ENCODE measurements around the gene CECR2.

CECR2 gene

GRCh38 chr22:17523925-17524324 is 154.7 kb downstream of the CECR2 start:
- H3K27me3 ChIP-seq (ENCODE audit: insufficient read depth, poor library complexity, severe bottlenecking): no peaks in the 10 kb centered on the region
- H3K4me1 ChIP-seq (ENCODE audit: insufficient read depth, poor library complexity, severe bottlenecking): no peaks in the 10 kb centered on the region
- no peaks in the 10 kb centered on the region for H3K9me3 ChIP-seq (ENCODE audit: severe bottlenecking)
- H3K36me3 ChIP-seq (ENCODE audit: low read depth): no peaks in the 10 kb centered on the region
- TF ChIP-seq CTCF (IDR thresholded peaks at IDR 0.05; ENCODE audit: poor library complexity, severe bottlenecking): no peak
- no peak overlapping the region for H3K27ac ChIP-seq (ENCODE audit: poor library complexity, severe bottlenecking)
- DNase-seq (ENCODE audit: low spot score): no peak
- ATAC-seq (ENCODE audit: low read depth): no peak
- no peak overlapping the region for H3K4me3 ChIP-seq (ENCODE audit: severe bottlenecking)

- Histone ChIP-seq H3K27ac (ENCODE audit: poor library complexity, severe bottlenecking) (no peak overlapping the region), H3K9me3 (ENCODE audit: severe bottlenecking) (no peaks in the 10 kb centered on the region), H3K36me3 (ENCODE audit: low read depth) (no peaks in the 10 kb centered on the region), H3K27me3 (ENCODE audit: insufficient read depth, poor library complexity, severe bottlenecking) (no peaks in the 10 kb centered on the region), H3K4me1 (ENCODE audit: insufficient read depth, poor library complexity, severe bottlenecking) (no peaks in the 10 kb centered on the region), H3K4me3 (ENCODE audit: severe bottlenecking) (no peak overlapping the region)
- DNase-seq (ENCODE audit: low spot score) (no peak), ATAC-seq (ENCODE audit: low read depth) (no peak)
- no peak for TF ChIP-seq CTCF (IDR thresholded peaks at IDR 0.05; ENCODE audit: poor library complexity, severe bottlenecking)
These were observed 167.0 kb downstream of the CECR2 start for GRCh38 chr22:17536269-17536668.

GRCh38 chr22:17537155-17537554 is 167.9 kb downstream of the CECR2 start:
- TF ChIP-seq CTCF (IDR thresholded peaks at IDR 0.05; ENCODE audit: poor library complexity, severe bottlenecking): no peak
- DNase-seq (ENCODE audit: low spot score) (no peak), ATAC-seq (ENCODE audit: low read depth) (no peak)
- no peaks in the 10 kb centered on the region for H3K9me3 ChIP-seq (ENCODE audit: severe bottlenecking)
- no peak overlapping the region for H3K27ac ChIP-seq (ENCODE audit: poor library complexity, severe bottlenecking)
- no peaks in the 10 kb centered on the region for H3K4me1 ChIP-seq (ENCODE audit: insufficient read depth, poor library complexity, severe bottlenecking)
- H3K36me3 ChIP-seq (ENCODE audit: low read depth): no peaks in the 10 kb centered on the region
- H3K27me3 ChIP-seq (ENCODE audit: insufficient read depth, poor library complexity, severe bottlenecking): no peaks in the 10 kb centered on the region
- no peak overlapping the region for H3K4me3 ChIP-seq (ENCODE audit: severe bottlenecking)

- Histone ChIP-seq H3K9me3 (ENCODE audit: severe bottlenecking) (no peaks in the 10 kb centered on the region), H3K4me1 (ENCODE audit: insufficient read depth, poor library complexity, severe bottlenecking) (no peaks in the 10 kb centered on the region), H3K36me3 (ENCODE audit: low read depth) (no peaks in the 10 kb centered on the region), H3K4me3 (ENCODE audit: severe bottlenecking) (no peak overlapping the region), H3K27ac (ENCODE audit: poor library complexity, severe bottlenecking) (no peak overlapping the region), H3K27me3 (ENCODE audit: insufficient read depth, poor library complexity, severe bottlenecking) (no peaks in the 10 kb centered on the region)
- ATAC-seq (ENCODE audit: low read depth): no peak
- peak; percentile 13 for TF ChIP-seq CTCF (IDR thresholded peaks at IDR 0.05; ENCODE audit: poor library complexity, severe bottlenecking)
- no peak for DNase-seq (ENCODE audit: low spot score)
These were observed 171.2 kb downstream of the CECR2 start for GRCh38 chr22:17540481-17540880.

GRCh38 chr22:17541476-17541875 is 172.2 kb downstream of the CECR2 start:
- no peak for ATAC-seq (ENCODE audit: low read depth)
- DNase-seq (ENCODE audit: low spot score): no peak
- Histone ChIP-seq H3K36me3 (ENCODE audit: low read depth) (no peaks in the 10 kb centered on the region), H3K4me3 (ENCODE audit: severe bottlenecking) (no peak overlapping the region), H3K27me3 (ENCODE audit: insufficient read depth, poor library complexity, severe bottlenecking) (no peaks in the 10 kb centered on the region), H3K27ac (ENCODE audit: poor library complexity, severe bottlenecking) (no peak overlapping the region), H3K9me3 (ENCODE audit: severe bottlenecking) (no peaks in the 10 kb centered on the region), H3K4me1 (ENCODE audit: insufficient read depth, poor library complexity, severe bottlenecking) (no peaks in the 10 kb centered on the region)
- TF ChIP-seq CTCF (IDR thresholded peaks at IDR 0.05; ENCODE audit: poor library complexity, severe bottlenecking): no peak
